Smooth muscle cell (in vitro differentiated cells): ENCODE results near the gene RIMBP3C. TPM values are rescaled to one million over a fixed set of nuclear protein-coding genes. Genes with fewer than 3 reads are reported as not detected.
"Not testable (repeated sequence)": the region's sequence is repeated elsewhere in the genome, so short reads cannot be mapped to it uniquely, and the experiment has no call there.

Source experiments
- DNase-seq: peaks from one replicate; lab custom pipeline; 2025; ENCODE audit not compliant: unreplicated experiment; lab: John Stamatoyannopoulos, UW
- H2AFZ ChIP-seq: fragments of 200-600 bp; sonication (generic); 2 replicates; pipeline ENCODE4 v1.6.0; 2016; ENCODE audit warnings: antibody characterized with exemption, low read depth, mild to moderate bottlenecking
- H3F3A ChIP-seq: fragments of 200-600 bp; sonication (generic); 2 replicates; pipeline ENCODE4 v1.6.0; 2017; ENCODE audit warnings: antibody characterized with exemption, low read depth
- H3K27ac ChIP-seq: fragments of 200-600 bp; sonication (generic); 2 replicates; pipeline ENCODE4 v1.5.1; 2016; ENCODE audit warnings: low read depth, mild to moderate bottlenecking
- H3K27me3 ChIP-seq: fragments of 200-600 bp; sonication (generic); 2 replicates; pipeline ENCODE4 v1.6.1; 2016; ENCODE audit warnings: low read depth, mild to moderate bottlenecking
- H3K36me3 ChIP-seq: fragments of 200-600 bp; sonication (generic); 2 replicates; pipeline ENCODE4 v1.5.1; 2016; ENCODE audit warnings: low read depth
- H3K4me1 ChIP-seq: fragments of 200-600 bp; sonication (generic); 2 replicates; pipeline ENCODE4 v1.5.1; 2016; ENCODE audit warnings: low read depth
- H3K4me2 ChIP-seq: fragments of 200-600 bp; sonication (generic); 2 replicates; pipeline ENCODE4 v1.6.0; 2016; ENCODE audit warnings: mild to moderate bottlenecking
- H3K4me3 ChIP-seq: fragments of 200-600 bp; sonication (generic); 2 replicates; pipeline ENCODE4 v1.5.1; 2016; ENCODE audit warnings: mild to moderate bottlenecking
- H3K79me2 ChIP-seq: fragments of 200-600 bp; sonication (generic); 2 replicates; pipeline ENCODE4 v1.6.0; 2016; ENCODE audit warnings: low read depth, mild to moderate bottlenecking
- H3K9ac ChIP-seq: fragments of 200-600 bp; sonication (generic); 2 replicates; pipeline ENCODE4 v1.6.0; 2016; ENCODE audit warnings: low read depth
- H3K9me3 ChIP-seq: fragments of 200-600 bp; sonication (generic); replicated peaks from 2 replicates; pipeline ENCODE4 v1.5.1; 2016; ENCODE audit warnings: low read depth
- H4K20me1 ChIP-seq: fragments of 200-600 bp; sonication (generic); 2 replicates; pipeline ENCODE4 v1.6.0; 2016; ENCODE audit warnings: low read depth
- WGBS: methylation state at CpG from one replicate; pipeline ENCODE4 v1.1.7; 2016; ENCODE audit warnings: low lambda C conversion rate; 5-methylcytosine and 5-hydroxymethylcytosine counted together
- polyA plus RNA-seq: library from polyadenylated mRNA; unstranded; fragments of >200 nt; fragmentation: Nextera tagmentation; extraction: Ambion mirVana; gene quantifications from 2 replicates; pipeline ENCODE4 v1.2.1, GENCODE V29; 2016
- small RNA-seq: library from RNA; depleted of rRNA; stranded (forward); fragments of <200 nt; gene quantifications from one replicate; pipeline ENCODE3, GENCODE V24; 2014
- total RNA-seq: library from RNA; depleted of rRNA; stranded (reverse); fragments of >200 nt; gene quantifications from 2 replicates; pipeline ENCODE4 v1.2.3, GENCODE V29; 2014

RIMBP3C gene
- total and polyA plus RNA-seq, 2 experiments from 2014 or later, result 0.17 to 0.45 TPM

DNA sequence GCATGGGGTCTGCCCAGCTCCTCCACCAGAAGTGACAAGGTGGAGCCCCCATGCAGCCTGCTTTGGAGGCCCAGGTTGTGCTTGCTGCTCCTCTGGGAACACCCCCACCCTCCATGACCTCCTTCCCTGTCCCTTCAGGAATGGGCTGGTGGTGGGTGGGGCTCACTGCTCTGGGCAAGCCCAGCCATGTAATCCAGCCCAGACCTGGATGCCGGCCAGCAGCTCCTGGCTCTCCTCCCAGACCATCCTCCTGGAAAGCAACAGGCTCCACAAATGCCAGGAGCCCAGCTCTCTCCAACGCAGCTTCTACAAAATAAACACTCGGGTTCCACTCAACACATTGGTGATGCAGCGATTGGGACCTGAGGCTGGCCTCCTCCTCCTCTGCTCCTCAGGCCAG lies 53.3 kb downstream of the RIMBP3C start:
- not testable (repeated sequence) for H3K9ac ChIP-seq, H3K79me2 ChIP-seq, DNase-seq, H3K27me3 ChIP-seq, H3K27ac ChIP-seq, H3K4me3 ChIP-seq, H3F3A ChIP-seq, H3K4me1 ChIP-seq, H3K4me2 ChIP-seq, H3K9me3 ChIP-seq, H2AFZ ChIP-seq, H4K20me1 ChIP-seq, H3K36me3 ChIP-seq
- WGBS, result no CpG with 5 or more reads among the region's 4 CpGs

Small RNA genes within 50 kb of the gene (small RNA-seq; reads per million reads assigned to genes)
- gene RF00492 (not detected), gene RN7SKP221 (not detected)

Other genes with a start within 250 kb of the RIMBP3C start
- not detected in 2 replicates for gene RIMBP3B, start 167.7 kb downstream of the RIMBP3C start, total RNA-seq
- gene RIMBP3B, start 167.7 kb downstream of the RIMBP3C start, polyA plus RNA-seq, result 0.02 and 0.24 TPM in 2 replicates
- 8.5 and 9.5 TPM in 2 replicates for gene HIC2, start 134.1 kb downstream of the RIMBP3C start, total RNA-seq
- gene HIC2, start 134.1 kb downstream of the RIMBP3C start, polyA plus RNA-seq, result 4.8 and 7.5 TPM in 2 replicates
- gene TMEM191C, start 84.1 kb downstream of the RIMBP3C start, total RNA-seq, result 0.40 and 3.2 TPM in 2 replicates
- gene TMEM191C, start 84.1 kb downstream of the RIMBP3C start, polyA plus RNA-seq, result 1.4 and 6.0 TPM in 2 replicates
- 47.0 and 65.4 TPM in 2 replicates for gene UBE2L3, start 16.3 kb upstream of the RIMBP3C start, total RNA-seq
- gene UBE2L3, start 16.3 kb upstream of the RIMBP3C start, polyA plus RNA-seq, result 89.3 and 102 TPM in 2 replicates
- gene YDJC, start 78.6 kb upstream of the RIMBP3C start, total RNA-seq, result 12.0 and 19.3 TPM in 2 replicates
- 15.2 and 17.2 TPM in 2 replicates for gene YDJC, start 78.6 kb upstream of the RIMBP3C start, polyA plus RNA-seq
- 0.40 and 1.8 TPM in 2 replicates for gene CCDC116, start 81.3 kb upstream of the RIMBP3C start, total RNA-seq
- not detected in 2 replicates for gene CCDC116, start 81.3 kb upstream of the RIMBP3C start, polyA plus RNA-seq
- 13.3 and 24.9 TPM in 2 replicates for gene SDF2L1, start 90.8 kb upstream of the RIMBP3C start, total RNA-seq
- gene SDF2L1, start 90.8 kb upstream of the RIMBP3C start, polyA plus RNA-seq, result 80.1 and 102 TPM in 2 replicates
- 16.3 and 19.2 TPM in 2 replicates for gene PPIL2, start 114.6 kb upstream of the RIMBP3C start, total RNA-seq
- 23.7 and 29.6 TPM in 2 replicates for gene PPIL2, start 114.6 kb upstream of the RIMBP3C start, polyA plus RNA-seq
- 1.2 and 1.8 TPM in 2 replicates for gene YPEL1, start 184.3 kb upstream of the RIMBP3C start, total RNA-seq
- 4.1 TPM in 2 replicates for gene YPEL1, start 184.3 kb upstream of the RIMBP3C start, polyA plus RNA-seq